WTC11 (cell line): ENCODE data around the gene GDPD4.

Experiments
- FOXK1 ChIP-seq: sonication (generic); formaldehyde crosslinking; IDR thresholded peaks from 2 replicates; pipeline ENCODE4 v1.8.0; 2022; ENCODE audit warnings: mild to moderate bottlenecking, moderate library complexity, missing genetic modification reagents
- NR1H2 ChIP-seq: sonication (generic); formaldehyde crosslinking; IDR thresholded peaks from 2 replicates; pipeline ENCODE4 v1.9.0; 2021; ENCODE audit warnings: mild to moderate bottlenecking, moderate library complexity, missing genetic modification reagents
- TP53 ChIP-seq: sonication (generic); formaldehyde crosslinking; IDR thresholded peaks from 2 replicates; pipeline ENCODE4 v1.8.1; 2023; ENCODE audit warnings: mild to moderate bottlenecking, missing genetic modification reagents
- ZBTB21 ChIP-seq: sonication (generic); formaldehyde crosslinking; IDR thresholded peaks from 2 replicates; pipeline ENCODE4 v1.8.1; 2023; ENCODE audit warnings: mild to moderate bottlenecking, missing genetic modification reagents, borderline replicate concordance
- ZNF263 ChIP-seq: sonication (generic); formaldehyde crosslinking; IDR thresholded peaks from 2 replicates; pipeline ENCODE4 v1.8.1; 2022; ENCODE audit warnings: low read depth, mild to moderate bottlenecking, moderate library complexity, missing genetic modification reagents
- ZNF416 ChIP-seq: fragments of 250-450 bp; sonication (Bioruptor Pico); IDR thresholded peaks from 2 replicates; pipeline ENCODE4 v1.9.0; 2021; ENCODE audit warnings: mild to moderate bottlenecking, inconsistent platforms
- ZNF423 ChIP-seq: fragments of 250-450 bp; sonication (Bioruptor Pico); IDR thresholded peaks from 2 replicates; pipeline ENCODE4 v2.1.2; 2022; ENCODE audit warnings: mild to moderate bottlenecking, moderate library complexity
- TF ChIP-seq, protein P1 (sequence below): fragments of 200-600 bp; IDR thresholded peaks from 2 replicates; pipeline ENCODE4 v1.8.0; 2022; ENCODE audit warnings: antibody characterized with exemption
- TF ChIP-seq, protein P2 (sequence below): sonication (generic); formaldehyde crosslinking; IDR thresholded peaks from 2 replicates; pipeline ENCODE4 v1.8.1; 2023; ENCODE audit warnings: mild to moderate bottlenecking, moderate library complexity, missing genetic modification reagents
- TF ChIP-seq, protein P3 (sequence below): sonication (generic); formaldehyde crosslinking; IDR thresholded peaks from 2 replicates; pipeline ENCODE4 v1.8.0; 2023; ENCODE audit warnings: missing genetic modification reagents
- TF ChIP-seq, protein P4 (sequence below): sonication (generic); formaldehyde crosslinking; IDR thresholded peaks from 2 replicates; pipeline ENCODE4 v1.8.0; 2022; ENCODE audit warnings: mild to moderate bottlenecking, missing genetic modification reagents

DNA sequence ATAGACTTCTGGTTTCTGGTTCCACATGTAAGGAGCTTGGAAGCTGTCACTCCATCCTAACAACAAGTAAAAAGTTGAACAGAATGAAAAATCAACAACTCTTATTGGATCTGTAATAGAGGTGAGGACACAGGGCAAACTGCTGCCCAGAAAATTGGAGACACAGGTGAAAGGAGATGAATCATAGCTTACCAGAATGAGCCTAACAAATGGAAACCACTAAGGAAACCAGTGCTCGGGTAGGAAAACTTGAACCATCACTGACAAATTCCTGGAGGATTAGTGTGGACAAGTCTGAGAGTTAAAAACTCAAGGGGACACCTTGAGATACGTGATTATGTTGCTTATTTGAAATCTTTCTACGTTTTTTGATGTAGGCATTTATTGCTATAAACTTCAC, 52.1 kb downstream of the GDPD4 start:
- TF ChIP-seq, protein P1, sequence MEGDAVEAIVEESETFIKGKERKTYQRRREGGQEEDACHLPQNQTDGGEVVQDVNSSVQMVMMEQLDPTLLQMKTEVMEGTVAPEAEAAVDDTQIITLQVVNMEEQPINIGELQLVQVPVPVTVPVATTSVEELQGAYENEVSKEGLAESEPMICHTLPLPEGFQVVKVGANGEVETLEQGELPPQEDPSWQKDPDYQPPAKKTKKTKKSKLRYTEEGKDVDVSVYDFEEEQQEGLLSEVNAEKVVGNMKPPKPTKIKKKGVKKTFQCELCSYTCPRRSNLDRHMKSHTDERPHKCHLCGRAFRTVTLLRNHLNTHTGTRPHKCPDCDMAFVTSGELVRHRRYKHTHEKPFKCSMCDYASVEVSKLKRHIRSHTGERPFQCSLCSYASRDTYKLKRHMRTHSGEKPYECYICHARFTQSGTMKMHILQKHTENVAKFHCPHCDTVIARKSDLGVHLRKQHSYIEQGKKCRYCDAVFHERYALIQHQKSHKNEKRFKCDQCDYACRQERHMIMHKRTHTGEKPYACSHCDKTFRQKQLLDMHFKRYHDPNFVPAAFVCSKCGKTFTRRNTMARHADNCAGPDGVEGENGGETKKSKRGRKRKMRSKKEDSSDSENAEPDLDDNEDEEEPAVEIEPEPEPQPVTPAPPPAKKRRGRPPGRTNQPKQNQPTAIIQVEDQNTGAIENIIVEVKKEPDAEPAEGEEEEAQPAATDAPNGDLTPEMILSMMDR, result no peak
- TF ChIP-seq, protein P2, sequence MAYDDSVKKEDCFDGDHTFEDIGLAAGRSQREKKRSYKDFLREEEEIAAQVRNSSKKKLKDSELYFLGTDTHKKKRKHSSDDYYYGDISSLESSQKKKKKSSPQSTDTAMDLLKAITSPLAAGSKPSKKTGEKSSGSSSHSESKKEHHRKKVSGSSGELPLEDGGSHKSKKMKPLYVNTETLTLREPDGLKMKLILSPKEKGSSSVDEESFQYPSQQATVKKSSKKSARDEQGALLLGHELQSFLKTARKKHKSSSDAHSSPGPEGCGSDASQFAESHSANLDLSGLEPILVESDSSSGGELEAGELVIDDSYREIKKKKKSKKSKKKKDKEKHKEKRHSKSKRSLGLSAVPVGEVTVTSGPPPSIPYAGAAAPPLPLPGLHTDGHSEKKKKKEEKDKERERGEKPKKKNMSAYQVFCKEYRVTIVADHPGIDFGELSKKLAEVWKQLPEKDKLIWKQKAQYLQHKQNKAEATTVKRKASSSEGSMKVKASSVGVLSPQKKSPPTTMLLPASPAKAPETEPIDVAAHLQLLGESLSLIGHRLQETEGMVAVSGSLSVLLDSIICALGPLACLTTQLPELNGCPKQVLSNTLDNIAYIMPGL, result no peak
- TF ChIP-seq, protein P3, sequence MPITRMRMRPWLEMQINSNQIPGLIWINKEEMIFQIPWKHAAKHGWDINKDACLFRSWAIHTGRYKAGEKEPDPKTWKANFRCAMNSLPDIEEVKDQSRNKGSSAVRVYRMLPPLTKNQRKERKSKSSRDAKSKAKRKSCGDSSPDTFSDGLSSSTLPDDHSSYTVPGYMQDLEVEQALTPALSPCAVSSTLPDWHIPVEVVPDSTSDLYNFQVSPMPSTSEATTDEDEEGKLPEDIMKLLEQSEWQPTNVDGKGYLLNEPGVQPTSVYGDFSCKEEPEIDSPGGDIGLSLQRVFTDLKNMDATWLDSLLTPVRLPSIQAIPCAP (CRISPR knock-in tag), result no peak
- TF ChIP-seq ZBTB21 (CRISPR knock-in tag) (no peak), ZNF423 (no peak), ZNF416 (no peak), FOXK1 (CRISPR knock-in tag) (no peak), ZNF263 (CRISPR knock-in tag) (no peak), TP53 (CRISPR knock-in tag) (no peak), NR1H2 (CRISPR knock-in tag) (no peak)
- TF ChIP-seq, protein P4, sequence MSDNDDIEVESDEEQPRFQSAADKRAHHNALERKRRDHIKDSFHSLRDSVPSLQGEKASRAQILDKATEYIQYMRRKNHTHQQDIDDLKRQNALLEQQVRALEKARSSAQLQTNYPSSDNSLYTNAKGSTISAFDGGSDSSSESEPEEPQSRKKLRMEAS (CRISPR knock-in tag), result no peak
